ENCODE data around the gene HHATL. TPM values are rescaled to one million over a fixed set of nuclear protein-coding genes. Genes with fewer than 3 reads are reported as not detected.
A peak's percentile ranks its signal among the peaks of the same experiment; 100 is the strongest.

HHATL gene
- total RNA-seq, 1 experiment from 2014 or later: not detected

GRCh38 chr3:42721690-42722089 is 19.1 kb upstream of the HHATL start:
- Histone ChIP-seq H4K20me1 (ENCODE audit: insufficient read depth, low read depth, low read length) (no peaks in the 10 kb centered on the region), H3K79me2 (ENCODE audit: low read length) (no peaks in the 10 kb centered on the region), H3K4me3 (ENCODE audit: low read length) (no peak overlapping the region)

GRCh38 chr3:42720126-42720525 is 17.5 kb upstream of the HHATL start:
- Histone ChIP-seq H3K27ac (ENCODE audit: low read length) (no peak overlapping the region), H4K20me1 (ENCODE audit: insufficient read depth, low read depth, low read length) (no peaks in the 10 kb centered on the region), H3K9me3 (ENCODE audit: low read length) (no peaks in the 10 kb centered on the region), H3K4me3 (ENCODE audit: low read length) (no peak overlapping the region), H3K4me1 (ENCODE audit: low read length) (no peaks in the 10 kb centered on the region), H3K27me3 (ENCODE audit: low read length) (no peaks in the 10 kb centered on the region), H3K4me2 (ENCODE audit: low read depth, low read length, poor library complexity, severe bottlenecking) (no peak overlapping the region), H3K9ac (ENCODE audit: low read length) (no peak overlapping the region), H3K9me2 (replicated peaks; ENCODE audit: insufficient read depth, low read length) (no peaks in the 10 kb centered on the region), H3K36me3 (ENCODE audit: insufficient read depth, low read length) (no peaks in the 10 kb centered on the region), H2AFZ (ENCODE audit: low read length) (no peak overlapping the region), H3K79me2 (ENCODE audit: low read length) (no peaks in the 10 kb centered on the region)
- no peak for DNase-seq

More at GRCh38 chr3:42721690-42722089, 19.1 kb upstream of the HHATL start:
- no peak overlapping the region for H3K27ac ChIP-seq (ENCODE audit: low read length)
- no peak overlapping the region for H3K9ac ChIP-seq (ENCODE audit: low read length)
- H3K4me2 ChIP-seq (ENCODE audit: low read depth, low read length, poor library complexity, severe bottlenecking): no peak overlapping the region
- H3K9me3 ChIP-seq (ENCODE audit: low read length): no peaks in the 10 kb centered on the region
- no peaks in the 10 kb centered on the region for H3K27me3 ChIP-seq (ENCODE audit: low read length)
- H3K36me3 ChIP-seq (ENCODE audit: insufficient read depth, low read length): no peaks in the 10 kb centered on the region
- no peak overlapping the region for H2AFZ ChIP-seq (ENCODE audit: low read length)
- no peaks in the 10 kb centered on the region for H3K4me1 ChIP-seq (ENCODE audit: low read length)
- H3K9me2 ChIP-seq (replicated peaks; ENCODE audit: insufficient read depth, low read length): no peaks in the 10 kb centered on the region
- DNase-seq: no peak

- no peaks in the 10 kb centered on the region for H3K9me3 ChIP-seq (ENCODE audit: low read length)
- H2AFZ ChIP-seq (ENCODE audit: low read length): no peak overlapping the region
- H3K27ac ChIP-seq (ENCODE audit: low read length): no peak overlapping the region
- H3K27me3 ChIP-seq (ENCODE audit: low read length): no peaks in the 10 kb centered on the region
- H3K36me3 ChIP-seq (ENCODE audit: insufficient read depth, low read length): no peaks in the 10 kb centered on the region
- H3K9ac ChIP-seq (ENCODE audit: low read length): no peak overlapping the region
- no peaks in the 10 kb centered on the region for H4K20me1 ChIP-seq (ENCODE audit: insufficient read depth, low read depth, low read length)
- H3K4me2 ChIP-seq (ENCODE audit: low read depth, low read length, poor library complexity, severe bottlenecking): no peak overlapping the region
- DNase-seq: no peak
- H3K4me3 ChIP-seq (ENCODE audit: low read length): no peak overlapping the region
- no peaks in the 10 kb centered on the region for H3K79me2 ChIP-seq (ENCODE audit: low read length)
- H3K4me1 ChIP-seq (ENCODE audit: low read length): peaks cover 1% of the 10 kb centered on the region; the same call in 1 of the 2 replicates
- H3K9me2 ChIP-seq (replicated peaks; ENCODE audit: insufficient read depth, low read length): no peaks in the 10 kb centered on the region
These were observed 16.4 kb upstream of the HHATL start for GRCh38 chr3:42719002-42719401.

GRCh38 chr3:42718338-42718737 is 15.7 kb upstream of the HHATL start:
- H3K79me2 ChIP-seq (ENCODE audit: low read length): no peaks in the 10 kb centered on the region

GRCh38 chr3:42717306-42717705 is 14.7 kb upstream of the HHATL start:
- H3K27me3 ChIP-seq (ENCODE audit: low read length): no peaks in the 10 kb centered on the region
- DNase-seq: no peak
- H3K27ac ChIP-seq (ENCODE audit: low read length): no peak overlapping the region
- no peaks in the 10 kb centered on the region for H3K9me2 ChIP-seq (replicated peaks; ENCODE audit: insufficient read depth, low read length)
- no peaks in the 10 kb centered on the region for H3K79me2 ChIP-seq (ENCODE audit: low read length)
- H2AFZ ChIP-seq (ENCODE audit: low read length): no peak overlapping the region
- no peaks in the 10 kb centered on the region for H3K9me3 ChIP-seq (ENCODE audit: low read length)
- H3K4me3 ChIP-seq (ENCODE audit: low read length): no peak overlapping the region
- H4K20me1 ChIP-seq (ENCODE audit: insufficient read depth, low read depth, low read length): no peaks in the 10 kb centered on the region
- no peak overlapping the region for H3K4me2 ChIP-seq (ENCODE audit: low read depth, low read length, poor library complexity, severe bottlenecking)
- no peak overlapping the region for H3K9ac ChIP-seq (ENCODE audit: low read length)
- no peaks in the 10 kb centered on the region for H3K36me3 ChIP-seq (ENCODE audit: insufficient read depth, low read length)
- H3K4me1 ChIP-seq (ENCODE audit: low read length): peaks cover 15% of the 10 kb centered on the region

More at GRCh38 chr3:42718338-42718737, 15.7 kb upstream of the HHATL start:
- Histone ChIP-seq H3K27me3 (ENCODE audit: low read length) (no peaks in the 10 kb centered on the region), H3K9me2 (replicated peaks; ENCODE audit: insufficient read depth, low read length) (no peaks in the 10 kb centered on the region), H4K20me1 (ENCODE audit: insufficient read depth, low read depth, low read length) (no peaks in the 10 kb centered on the region), H2AFZ (ENCODE audit: low read length) (no peak overlapping the region), H3K9me3 (ENCODE audit: low read length) (no peaks in the 10 kb centered on the region), H3K9ac (ENCODE audit: low read length) (no peak overlapping the region), H3K27ac (ENCODE audit: low read length) (no peak overlapping the region), H3K4me3 (ENCODE audit: low read length) (no peak overlapping the region), H3K4me1 (ENCODE audit: low read length) (peaks cover 8% of the 10 kb centered on the region), H3K36me3 (ENCODE audit: insufficient read depth, low read length) (no peaks in the 10 kb centered on the region), H3K4me2 (ENCODE audit: low read depth, low read length, poor library complexity, severe bottlenecking) (no peak overlapping the region)
- no peak for DNase-seq

- H3K27ac ChIP-seq (ENCODE audit: low read length): no peak overlapping the region
These were observed 11.7 kb upstream of the HHATL start for GRCh38 chr3:42714171-42714852.

GRCh38 chr3:42713747-42714146 is 11.1 kb upstream of the HHATL start:
- no peaks in the 10 kb centered on the region for H3K79me2 ChIP-seq (ENCODE audit: low read length)

More at GRCh38 chr3:42714171-42714852, 11.7 kb upstream of the HHATL start:
- Histone ChIP-seq H2AFZ (ENCODE audit: low read length) (no peak overlapping the region), H3K79me2 (ENCODE audit: low read length) (no peaks in the 10 kb centered on the region), H3K4me2 (ENCODE audit: low read depth, low read length, poor library complexity, severe bottlenecking) (no peak overlapping the region), H3K4me3 (ENCODE audit: low read length) (no peak overlapping the region), H3K9ac (ENCODE audit: low read length) (no peak overlapping the region), H3K27me3 (ENCODE audit: low read length) (no peaks in the 10 kb centered on the region), H3K4me1 (ENCODE audit: low read length) (peaks cover 15% of the 10 kb centered on the region), H3K36me3 (ENCODE audit: insufficient read depth, low read length) (no peaks in the 10 kb centered on the region), H3K9me3 (ENCODE audit: low read length) (no peaks in the 10 kb centered on the region), H4K20me1 (ENCODE audit: insufficient read depth, low read depth, low read length) (no peaks in the 10 kb centered on the region), H3K9me2 (replicated peaks; ENCODE audit: insufficient read depth, low read length) (no peaks in the 10 kb centered on the region)
- DNase-seq: no peak

GRCh38 chr3:42712688-42713372 is 10.2 kb upstream of the HHATL start:
- no peak overlapping the region for H3K9ac ChIP-seq (ENCODE audit: low read length)
- H3K4me3 ChIP-seq (ENCODE audit: low read length): no peak overlapping the region
- H3K27ac ChIP-seq (ENCODE audit: low read length): no peak overlapping the region
- peaks cover 15% of the 10 kb centered on the region for H3K4me1 ChIP-seq (ENCODE audit: low read length)
- peak overlapping the region; percentile 27 for H3K4me2 ChIP-seq (ENCODE audit: low read depth, low read length, poor library complexity, severe bottlenecking)
- H3K36me3 ChIP-seq (ENCODE audit: insufficient read depth, low read length): no peaks in the 10 kb centered on the region
- no peaks in the 10 kb centered on the region for H3K27me3 ChIP-seq (ENCODE audit: low read length)
- H3K9me3 ChIP-seq (ENCODE audit: low read length): no peaks in the 10 kb centered on the region
- no peaks in the 10 kb centered on the region for H3K79me2 ChIP-seq (ENCODE audit: low read length)
- no peak for DNase-seq
- no peaks in the 10 kb centered on the region for H3K9me2 ChIP-seq (replicated peaks; ENCODE audit: insufficient read depth, low read length)
- no peaks in the 10 kb centered on the region for H4K20me1 ChIP-seq (ENCODE audit: insufficient read depth, low read depth, low read length)
- no peak overlapping the region for H2AFZ ChIP-seq (ENCODE audit: low read length)

More at GRCh38 chr3:42713747-42714146, 11.1 kb upstream of the HHATL start:
- Histone ChIP-seq H3K4me1 (ENCODE audit: low read length) (peaks cover 15% of the 10 kb centered on the region), H3K36me3 (ENCODE audit: insufficient read depth, low read length) (no peaks in the 10 kb centered on the region), H3K4me3 (ENCODE audit: low read length) (no peak overlapping the region), H4K20me1 (ENCODE audit: insufficient read depth, low read depth, low read length) (no peaks in the 10 kb centered on the region), H3K4me2 (ENCODE audit: low read depth, low read length, poor library complexity, severe bottlenecking) (peak overlapping the region; percentile 27), H3K9me3 (ENCODE audit: low read length) (no peaks in the 10 kb centered on the region), H2AFZ (ENCODE audit: low read length) (no peak overlapping the region), H3K27ac (ENCODE audit: low read length) (no peak overlapping the region), H3K9ac (ENCODE audit: low read length) (no peak overlapping the region), H3K9me2 (replicated peaks; ENCODE audit: insufficient read depth, low read length) (no peaks in the 10 kb centered on the region), H3K27me3 (ENCODE audit: low read length) (no peaks in the 10 kb centered on the region)
- DNase-seq: no peak

Data from Karpas-422 (cell line).